ENCODE data around the gene ITGB2.

Gene ITGB2

DNA sequence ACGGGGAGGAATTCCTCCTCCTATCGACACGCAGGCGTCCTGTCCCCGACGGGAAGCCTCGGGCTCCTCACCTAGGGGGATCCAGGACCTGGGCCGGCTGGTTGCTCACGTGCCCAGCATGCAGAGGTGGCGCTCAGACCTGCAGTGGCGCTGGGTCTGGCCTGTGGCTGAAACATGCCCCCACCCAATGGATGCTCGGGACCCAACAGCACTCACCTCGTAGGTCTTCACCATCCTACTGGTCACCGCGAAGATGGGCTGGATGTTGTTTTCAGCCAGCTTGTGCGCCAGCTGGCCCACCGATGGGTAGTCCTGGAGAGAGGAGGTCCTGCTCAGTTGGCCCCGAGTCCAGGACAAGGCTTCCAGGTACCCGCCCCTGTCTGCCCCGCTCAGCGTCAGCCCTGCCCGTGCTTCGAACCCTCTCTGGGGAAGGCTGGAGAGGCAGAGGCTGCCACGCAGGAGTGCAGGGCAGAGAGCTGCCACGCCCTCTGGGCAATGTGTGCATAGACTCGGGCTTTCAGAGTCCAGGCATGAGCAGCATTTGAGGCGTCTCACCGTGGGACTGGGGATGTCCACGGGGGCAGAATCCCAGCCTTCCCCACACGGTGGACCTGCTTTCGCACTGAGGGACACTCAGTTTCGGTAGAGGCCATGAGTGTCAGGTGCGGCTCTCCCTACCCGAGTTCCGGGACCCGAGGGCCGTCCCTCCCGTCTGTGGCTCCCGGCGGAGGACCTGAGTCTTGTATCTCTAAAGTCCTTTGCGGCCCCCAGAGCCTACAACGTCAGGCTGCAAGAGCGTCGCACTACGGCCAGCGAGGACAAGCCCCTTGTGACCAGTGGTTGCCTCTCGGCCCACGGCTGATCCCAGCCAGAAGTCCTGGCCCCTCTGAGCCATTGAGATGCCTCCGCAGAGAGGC, 21.6 kb downstream of the ITGB2 start:
- no peak for DNase-seq (ENCODE audit: low read depth in 4 of 4, low spot score in 1 of 4)

DNA sequence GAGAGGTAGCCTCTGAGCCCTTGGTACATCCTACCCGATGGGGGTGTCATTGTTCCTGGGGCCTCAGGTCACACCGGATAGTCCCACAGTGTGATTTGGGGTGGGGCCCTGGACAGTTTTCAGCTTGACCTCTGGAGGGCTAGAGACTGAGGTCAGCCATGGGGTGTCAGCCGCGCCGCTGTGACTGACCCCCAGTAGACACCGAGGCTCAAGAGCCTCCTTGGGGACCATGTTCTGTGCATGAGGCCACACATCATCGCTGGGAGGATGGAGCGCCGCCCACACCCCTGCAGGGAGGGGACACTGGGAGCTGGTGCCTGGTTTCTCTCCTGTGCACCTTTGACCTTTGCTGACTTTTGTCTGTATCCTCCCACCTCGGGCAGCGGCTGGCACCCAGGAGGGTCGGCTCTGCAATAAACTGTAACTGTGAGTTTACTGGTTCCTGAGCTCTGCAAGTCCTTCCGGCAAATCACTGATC, 22.6 kb downstream of the ITGB2 start:
- no peak for DNase-seq (ENCODE audit: low read depth in 4 of 4, low spot score in 1 of 4)

DNA sequence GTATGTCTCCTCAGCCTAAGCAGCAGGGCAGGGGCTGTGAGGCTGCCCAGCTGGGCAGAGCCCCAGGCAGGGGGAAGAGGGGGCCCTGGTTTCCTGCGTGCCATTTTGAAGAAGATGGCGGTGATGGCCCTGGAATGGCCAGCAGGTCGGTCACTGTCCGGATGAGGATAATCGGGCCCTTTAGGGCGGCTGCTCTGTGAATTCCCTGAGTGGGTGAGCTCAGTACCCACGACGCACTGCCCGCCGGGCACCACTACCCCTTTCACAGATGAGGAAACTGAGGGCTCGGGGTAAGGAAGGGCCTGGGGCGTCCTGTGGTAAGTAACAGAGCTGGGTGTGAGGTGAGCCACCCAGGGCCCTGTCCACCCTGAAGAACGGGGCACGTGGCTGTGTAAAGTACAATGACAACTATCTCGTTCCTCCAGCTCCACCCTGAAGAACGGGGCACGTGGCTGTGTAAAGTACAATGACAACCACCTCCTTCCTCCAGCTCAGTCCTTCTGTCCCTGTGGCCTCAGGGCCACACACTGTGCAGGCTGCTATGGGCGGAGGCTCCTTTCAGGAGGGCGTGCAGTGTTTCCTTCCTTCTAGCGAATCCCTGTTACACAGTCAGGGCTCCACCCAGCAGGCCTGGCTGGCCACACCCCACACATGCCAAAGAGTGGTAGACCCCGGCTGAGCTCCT, 23.2 kb downstream of the ITGB2 start:
- no peak for DNase-seq (ENCODE audit: low read depth in 4 of 4, low spot score in 1 of 4)

DNA sequence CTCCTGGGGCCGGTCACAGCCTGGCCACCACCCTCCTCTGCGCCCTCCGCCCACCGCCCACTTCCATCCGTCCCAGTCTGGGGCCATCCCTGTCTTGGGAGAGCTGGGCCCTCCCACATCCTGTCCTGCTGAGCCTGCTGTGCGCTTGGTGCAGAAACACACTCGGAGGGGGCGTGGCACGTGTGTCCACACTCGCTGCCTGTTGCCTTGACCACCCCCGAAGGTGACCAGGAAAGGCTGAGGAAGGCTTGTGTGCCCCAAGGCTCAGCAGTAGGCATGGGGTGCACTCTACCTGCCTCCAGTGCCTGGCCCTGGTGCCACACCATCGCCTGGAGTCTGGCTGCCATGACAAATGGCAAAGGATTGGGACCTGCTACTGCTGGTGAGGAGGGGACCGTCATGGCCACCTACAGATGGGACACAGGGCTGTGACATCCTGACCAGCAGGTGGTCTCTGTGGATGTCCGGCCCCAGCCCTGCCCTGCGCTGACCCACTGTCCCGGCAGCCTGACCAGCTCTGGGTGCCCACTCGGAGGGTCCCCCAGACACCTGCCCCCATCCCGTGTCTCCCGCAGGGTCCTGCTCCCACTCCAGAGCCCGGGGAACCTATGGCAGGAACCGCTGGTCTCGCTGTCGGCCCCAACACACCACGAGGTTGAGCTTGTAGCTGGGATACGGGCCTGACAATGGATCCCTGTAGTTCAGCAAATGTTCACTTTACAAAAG, 24.0 kb downstream of the ITGB2 start:
- no peak for DNase-seq (ENCODE audit: low read depth in 4 of 4, low spot score in 1 of 4)

DNA sequence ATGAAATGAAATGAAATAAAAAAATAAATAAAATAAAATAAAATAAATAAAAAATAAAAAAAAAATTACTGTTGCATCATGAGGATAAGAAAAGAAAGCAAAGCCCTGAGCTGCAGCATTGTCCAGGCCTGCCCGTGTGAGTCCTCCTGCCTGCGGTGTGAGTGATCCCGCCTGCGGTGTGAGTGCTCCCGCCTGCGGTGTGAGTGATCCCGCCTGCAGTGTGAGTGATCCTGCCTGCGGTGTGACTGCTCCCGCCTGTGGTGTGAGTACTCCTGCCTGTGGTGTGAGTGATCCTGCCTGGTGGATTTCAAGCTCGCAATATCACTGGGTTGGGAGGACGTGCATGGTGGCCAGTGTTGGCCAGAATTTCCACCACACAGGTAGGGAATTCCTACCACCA, 24.8 kb downstream of the ITGB2 start:
- no peak for DNase-seq (ENCODE audit: low read depth in 4 of 4, low spot score in 1 of 4)

DNA sequence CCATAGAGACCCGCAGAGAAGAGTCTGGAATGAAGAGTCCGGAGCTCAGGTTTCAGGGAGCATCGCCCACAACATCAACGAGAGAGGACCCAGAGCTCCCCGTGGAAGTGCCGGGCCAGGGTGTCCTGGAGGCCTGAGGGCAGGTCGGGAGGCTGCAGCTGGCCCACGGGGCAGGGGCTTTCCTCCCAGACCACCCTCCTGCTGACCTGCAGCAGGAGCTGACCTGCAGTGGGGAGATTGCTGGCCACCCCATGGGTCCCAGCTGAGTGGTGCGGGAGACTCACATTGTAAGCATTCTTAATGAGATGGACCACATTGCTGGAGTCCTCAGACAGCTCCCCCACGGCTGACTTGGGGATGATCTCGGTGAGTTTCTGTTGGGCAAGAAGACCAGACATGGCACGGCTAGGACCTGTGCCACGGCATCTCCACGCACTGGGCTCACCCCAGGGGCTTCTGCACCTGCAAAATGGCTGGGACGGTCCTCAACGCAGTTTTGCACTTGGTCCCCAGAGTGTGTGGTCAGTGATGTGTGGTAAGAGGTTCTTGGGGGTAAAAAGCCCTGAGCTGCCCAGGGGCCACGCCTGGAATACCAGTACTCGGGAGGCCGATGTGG, 25.9 kb downstream of the ITGB2 start:
- no peak for DNase-seq (ENCODE audit: low read depth in 4 of 4, low spot score in 1 of 4)

DNA sequence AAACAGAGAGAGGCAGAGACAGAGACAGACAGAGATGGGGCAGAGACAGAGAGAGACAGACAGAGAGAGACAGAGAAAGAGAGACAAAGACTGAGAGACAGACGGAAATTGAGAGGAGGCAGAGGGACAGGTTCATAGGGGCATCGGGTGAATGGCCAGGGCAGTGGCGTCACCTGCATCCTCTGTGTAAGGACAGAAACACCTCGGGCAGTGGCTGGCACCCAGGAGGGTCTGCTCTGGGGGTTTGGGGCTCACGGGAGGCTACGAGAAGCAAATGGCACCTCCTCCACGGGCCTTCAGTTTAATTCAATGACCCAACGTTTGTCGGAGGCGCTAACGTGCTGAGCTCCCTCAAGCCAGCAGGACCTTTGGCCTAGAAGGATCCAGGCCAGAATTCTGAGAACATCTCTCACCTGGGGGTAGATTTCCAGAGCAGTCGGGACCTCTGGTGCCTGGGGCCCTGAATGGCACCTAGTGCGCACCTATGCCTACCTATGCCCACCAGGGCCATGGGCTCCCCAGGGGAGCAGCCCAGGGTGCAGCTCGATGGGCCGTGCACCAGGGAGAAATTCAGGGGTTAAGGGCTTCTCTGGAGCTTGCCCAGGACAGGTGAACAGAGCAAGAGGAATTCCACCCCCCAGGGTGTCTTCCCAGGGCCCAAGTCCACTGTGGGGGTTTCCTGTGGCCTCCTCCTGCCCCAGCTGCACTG, 26.6 kb downstream of the ITGB2 start:
- no peak for DNase-seq (ENCODE audit: low read depth in 4 of 4, low spot score in 1 of 4)

DNA sequence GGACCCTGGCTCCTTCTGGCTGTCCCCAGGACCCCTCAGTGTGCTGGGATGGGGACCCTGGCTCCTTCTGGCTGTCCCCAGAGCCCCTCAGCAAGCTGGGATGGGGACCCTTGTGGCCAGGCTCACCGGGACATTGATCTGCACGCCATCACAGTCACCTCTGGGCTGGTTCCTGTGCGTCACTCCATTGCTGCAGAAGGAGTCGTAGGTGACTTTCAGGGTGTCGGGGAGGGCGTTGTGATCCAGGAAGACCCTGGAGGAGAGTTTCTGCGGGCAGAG, 27.5 kb downstream of the ITGB2 start:
- no peak for DNase-seq (ENCODE audit: low read depth in 4 of 4, low spot score in 1 of 4)

DNA sequence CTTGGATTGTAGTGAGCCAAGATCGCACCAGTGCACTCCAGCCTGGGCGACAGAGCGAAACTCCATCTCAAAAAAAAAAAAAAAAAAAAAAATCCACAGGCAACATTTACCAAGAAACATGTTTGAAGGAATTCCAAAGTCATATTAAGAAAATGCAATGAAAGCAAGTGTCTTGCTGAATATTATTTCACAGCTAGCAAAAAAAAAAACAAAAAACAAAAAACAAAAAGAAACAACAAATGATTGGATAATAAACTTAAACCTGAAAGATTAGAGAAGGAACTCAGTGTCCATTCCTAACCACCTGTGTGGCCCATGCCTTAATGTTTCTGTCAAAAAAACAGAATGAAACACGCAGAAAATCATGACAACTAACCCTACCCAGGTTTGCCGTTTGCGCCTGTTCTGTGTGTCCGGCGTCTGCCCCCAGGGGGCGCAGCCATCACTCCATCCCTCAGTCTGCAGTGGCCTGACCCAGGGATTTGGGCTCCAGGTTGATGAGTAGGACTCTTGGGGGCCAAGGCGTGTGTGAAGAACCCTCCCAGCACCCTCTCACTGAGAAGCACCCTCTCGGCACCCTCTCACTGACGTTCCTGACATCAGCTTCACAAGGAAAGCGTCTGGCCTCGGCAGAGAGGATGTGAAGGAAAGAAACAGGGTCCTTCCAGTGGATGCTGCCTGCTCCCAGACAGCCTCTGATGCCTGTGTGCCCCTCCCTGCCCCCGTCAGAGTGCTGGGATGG, 28.0 kb downstream of the ITGB2 start:
- DNase-seq (ENCODE audit: low read depth in 4 of 4, low spot score in 1 of 4): peak; percentile 61 to 70 (median 64)

DNA sequence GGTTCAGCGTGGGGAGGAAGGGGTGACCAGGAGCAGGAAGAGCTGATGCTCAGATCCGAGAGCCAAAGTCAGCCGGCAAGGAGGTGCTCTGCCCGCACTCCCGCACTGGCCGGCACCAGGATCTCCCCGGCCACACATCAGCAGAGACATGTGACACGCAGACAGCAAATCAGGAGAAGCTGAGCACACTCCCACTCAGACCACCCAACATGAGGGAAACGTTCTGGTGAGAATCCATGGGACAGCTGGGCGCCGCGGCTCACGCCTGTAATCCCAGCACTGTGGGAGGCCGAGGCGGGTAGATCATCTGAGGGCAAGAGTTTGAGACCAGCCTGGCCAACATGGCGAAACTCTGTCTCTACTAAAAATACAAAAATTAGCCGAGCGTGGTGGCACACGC, 28.6 kb downstream of the ITGB2 start:
- DNase-seq (ENCODE audit: low read depth in 4 of 4, low spot score in 1 of 4): no peak

DNA sequence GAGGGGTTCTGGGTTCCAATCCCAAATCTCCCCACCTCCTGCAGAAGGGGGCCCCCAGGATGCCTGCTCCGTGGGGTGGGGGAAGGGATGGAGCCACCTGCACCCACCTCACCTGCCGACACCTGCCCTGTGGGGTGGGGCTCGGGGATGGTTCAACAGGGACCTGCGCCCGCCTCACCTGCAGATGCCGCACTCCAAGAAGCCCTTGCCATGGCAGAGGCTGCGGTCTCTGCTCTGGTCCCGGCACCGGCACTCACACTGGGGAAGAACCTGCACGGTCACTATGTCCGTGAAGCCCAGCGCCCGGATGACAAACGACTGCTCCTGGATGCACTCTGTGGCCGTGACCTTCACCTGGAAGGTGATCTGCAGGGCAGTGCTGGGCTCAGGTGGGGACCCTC, 29.1 kb downstream of the ITGB2 start:
- DNase-seq (ENCODE audit: low read depth in 4 of 4, low spot score in 1 of 4): no peak

DNA sequence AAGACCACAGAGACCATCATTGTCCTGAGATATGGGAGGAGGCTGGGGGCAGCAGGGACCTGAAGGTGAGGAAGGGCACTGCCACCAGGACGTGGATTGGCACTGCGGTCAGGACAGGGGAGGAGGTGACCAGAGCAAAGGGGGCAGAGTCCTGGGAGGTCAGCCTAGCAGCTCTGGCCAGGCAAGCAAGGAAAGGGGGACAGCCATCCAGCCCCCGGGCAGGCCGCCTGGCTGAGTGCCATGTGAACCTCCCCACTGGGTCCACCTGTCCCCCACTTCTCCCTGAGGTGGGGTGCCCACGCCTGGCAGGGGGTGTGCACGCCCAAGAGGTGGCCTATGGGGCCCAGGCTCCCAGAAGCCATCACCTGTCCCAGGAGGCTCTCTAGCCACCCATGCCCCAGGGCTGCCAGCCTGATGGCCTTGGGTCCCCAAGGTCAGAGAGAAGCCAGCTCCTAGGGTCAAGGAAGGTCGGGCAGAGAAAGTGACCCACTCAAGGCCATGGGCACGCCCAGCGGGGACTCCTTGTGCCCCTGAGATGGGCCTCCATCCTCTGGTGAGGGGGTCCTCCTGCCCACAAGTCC, 29.6 kb downstream of the ITGB2 start:
- no peak for DNase-seq (ENCODE audit: low read depth in 4 of 4, low spot score in 1 of 4)

DNA sequence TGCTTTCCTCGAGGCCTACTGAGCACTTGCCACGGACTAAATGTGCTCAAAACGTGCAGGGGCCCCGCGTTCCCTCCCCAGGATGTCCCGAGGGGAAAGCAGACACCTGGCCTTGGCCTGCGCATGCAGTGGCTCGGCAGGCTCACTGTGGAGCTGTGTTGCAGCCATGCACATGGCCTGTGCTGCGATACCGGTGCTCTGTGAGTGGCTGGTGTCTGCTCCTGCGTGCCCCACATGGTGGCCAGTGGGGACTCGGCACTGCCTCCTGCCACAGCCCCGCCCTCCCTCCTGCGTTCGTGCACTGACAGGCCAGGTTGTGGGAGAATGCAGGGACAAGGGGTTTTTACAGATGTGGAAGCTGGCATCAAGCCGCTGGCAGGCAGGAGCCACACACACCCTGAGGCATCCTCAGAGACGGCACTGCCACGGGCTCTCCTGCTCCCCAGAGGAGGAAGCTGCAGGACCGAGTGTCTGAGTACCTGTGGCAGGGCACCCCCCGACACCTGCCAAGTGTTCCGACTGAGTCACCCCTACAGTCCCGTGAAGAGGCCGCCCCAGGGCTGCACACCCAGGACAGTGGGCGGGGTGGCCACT, 30.3 kb downstream of the ITGB2 start:
- DNase-seq (ENCODE audit: low read depth in 4 of 4, low spot score in 1 of 4): no peak

DNA sequence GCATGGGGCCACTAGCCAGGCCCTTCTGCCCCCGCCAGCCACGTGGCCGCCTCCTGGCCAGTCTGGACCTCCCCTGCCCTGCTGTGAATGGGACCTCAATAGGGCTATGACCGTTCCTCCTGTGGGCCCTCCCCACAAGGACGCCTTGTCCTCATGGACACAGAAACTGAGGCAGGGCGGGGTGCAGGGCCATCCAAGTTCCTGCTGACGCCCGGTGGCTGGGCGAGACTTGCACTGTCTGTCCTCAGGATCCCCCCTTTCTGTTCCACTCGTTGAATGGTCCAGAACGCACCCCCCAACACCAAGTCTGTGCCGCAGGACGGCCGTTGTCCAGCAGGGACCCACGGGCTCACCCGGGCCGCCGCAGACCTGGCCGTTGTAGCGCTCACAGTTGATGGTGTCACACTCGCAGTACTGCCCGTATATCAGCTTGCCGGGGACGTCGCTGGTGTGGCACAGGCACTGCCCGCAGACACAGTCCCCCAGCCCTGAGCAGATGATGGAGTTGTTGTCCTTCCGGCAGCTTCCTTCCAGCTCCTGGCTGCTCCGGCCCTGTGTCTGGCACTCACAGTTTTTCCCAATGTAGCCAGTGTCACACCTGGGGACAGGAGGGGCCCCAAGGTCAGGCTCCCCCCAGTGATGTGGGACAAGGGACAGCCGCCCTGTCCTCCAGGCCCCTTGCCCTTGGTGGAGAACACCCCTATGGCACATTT, 30.9 kb downstream of the ITGB2 start:
- no peak for DNase-seq (ENCODE audit: low read depth in 4 of 4, low spot score in 1 of 4)

DNA sequence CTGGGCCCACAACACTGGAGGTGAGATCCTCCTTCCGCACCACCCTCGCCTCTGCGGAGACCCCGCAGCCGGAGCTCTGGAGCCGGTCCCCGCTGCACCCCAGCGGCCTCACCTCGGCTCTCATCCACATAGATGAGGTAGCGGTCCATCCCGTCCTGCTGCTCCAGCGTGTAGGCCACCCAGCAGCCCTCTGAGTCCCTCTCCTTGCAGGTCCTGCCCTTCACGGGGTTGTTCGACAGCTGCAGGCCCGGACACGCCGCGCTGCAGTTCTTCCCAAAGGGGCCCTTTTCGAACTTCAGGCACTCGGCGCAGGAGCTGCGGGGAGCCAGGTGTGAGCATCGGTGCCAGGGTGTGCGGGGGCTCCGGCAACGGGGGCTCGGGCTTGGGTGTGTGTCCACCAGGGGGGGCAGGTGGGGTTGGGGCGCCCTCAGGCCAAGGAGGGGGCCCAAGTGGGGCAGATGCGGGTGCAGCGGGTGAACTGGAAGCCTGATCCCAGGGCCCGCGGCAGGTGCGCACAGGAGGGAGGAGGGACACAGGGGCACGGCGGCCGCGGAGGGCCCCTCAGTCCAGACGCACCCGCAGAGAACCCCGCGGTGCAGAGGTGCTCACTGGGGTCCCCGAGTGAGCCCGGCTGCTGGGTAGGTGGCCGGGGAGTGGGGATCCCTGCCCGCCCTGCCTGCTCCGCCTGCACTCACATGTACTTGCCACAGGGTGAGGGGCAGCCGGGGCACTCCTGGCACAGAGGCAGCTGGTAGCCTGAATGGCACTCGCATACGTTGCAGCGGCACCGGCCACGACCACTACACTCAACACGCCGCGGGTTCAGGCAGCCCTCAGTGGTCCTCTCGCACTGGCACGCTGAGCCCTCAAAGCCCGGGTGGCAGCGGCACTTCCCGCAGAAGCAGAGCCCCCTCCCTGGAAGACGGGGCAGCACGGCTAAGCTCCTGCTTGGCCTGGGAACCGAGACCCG, 31.8 kb downstream of the ITGB2 start:
- DNase-seq (ENCODE audit: low read depth in 4 of 4, low spot score in 1 of 4): no peak

DNA sequence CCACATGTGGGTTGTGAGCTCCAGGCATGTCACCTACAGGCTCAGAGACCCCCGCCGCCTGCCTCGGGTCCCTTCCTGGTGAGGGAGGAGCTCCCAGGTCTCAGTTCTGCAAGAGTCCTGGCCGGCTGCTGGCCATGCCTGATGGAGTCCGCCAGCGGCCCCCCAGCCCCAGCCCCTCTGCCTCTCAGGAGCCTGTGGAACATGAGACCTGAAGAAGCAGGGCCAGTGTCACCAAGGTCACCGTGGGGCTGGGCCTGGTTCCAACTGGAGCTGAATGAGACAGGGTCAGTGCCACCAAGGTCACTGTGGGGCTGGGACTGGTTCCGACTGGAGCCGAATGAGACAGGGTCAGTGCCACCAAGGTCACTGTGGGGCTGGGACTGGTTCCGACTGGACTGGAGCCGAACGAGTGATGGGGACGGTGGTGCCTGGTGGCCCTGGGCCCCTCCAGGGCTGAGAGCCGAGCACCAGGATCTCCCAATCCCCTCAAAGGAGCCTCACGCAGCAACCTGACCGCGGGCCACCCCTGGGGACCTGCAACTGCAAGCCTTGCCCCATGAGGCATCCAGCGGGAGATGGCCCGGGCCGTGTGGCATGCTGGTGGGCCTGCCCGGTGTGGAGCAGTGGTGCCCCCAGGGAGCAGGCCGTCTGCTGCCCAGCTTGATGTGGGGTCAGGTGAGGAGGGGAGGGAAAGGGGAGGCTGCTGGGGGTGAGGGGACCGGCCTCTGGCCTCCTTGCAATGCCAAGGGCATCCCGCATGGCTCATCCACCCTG, 32.7 kb downstream of the ITGB2 start:
- no peak for DNase-seq (ENCODE audit: low read depth in 4 of 4, low spot score in 1 of 4)
